Lower lobe of right lung (tissue), 2 donors: ENCODE data around the gene CAPN10. TPM values are rescaled to one million over a fixed set of nuclear protein-coding genes. Genes with fewer than 3 reads are reported as not detected.
A peak's percentile ranks its signal among the peaks of the same experiment; 100 is the strongest.

ENCODE experiments used
- ATAC-seq, 2 donors: fragments of 200-7000 bp; cut with Tn5 transposase; one replicate each; pipeline ENCODE4 v1.9.1; 2020 to 2022; ENCODE audit warnings: mild to moderate bottlenecking in 2 of 2, moderate library complexity in 2 of 2
- DNase-seq: peaks from one replicate; pipeline ENCODE4 v3.0.0-alpha.2; 2020
- H3K27ac ChIP-seq: fragments of 200-600 bp; one replicate; pipeline ENCODE4 v1.8.0; 2022
- H3K27me3 ChIP-seq: fragments of 200-600 bp; one replicate; pipeline ENCODE4 v1.8.0; 2022; ENCODE audit warnings: low read depth
- H3K36me3 ChIP-seq: fragments of 200-600 bp; one replicate; pipeline ENCODE4 v1.8.0; 2022; ENCODE audit warnings: mild to moderate bottlenecking
- H3K4me1 ChIP-seq: fragments of 200-600 bp; one replicate; pipeline ENCODE4 v1.8.0; 2022
- H3K4me3 ChIP-seq: fragments of 200-600 bp; one replicate; pipeline ENCODE4 v1.8.0; 2022; ENCODE audit warnings: mild to moderate bottlenecking
- H3K9me3 ChIP-seq: fragments of 200-600 bp; one replicate; pipeline ENCODE4 v1.8.0; 2022
- intact Hi-C: fragments of 100-400 bp; cut with DNase I; formaldehyde crosslinking; loops from one replicate; pipeline ENCODE4 v1.11.0; 2022
- total RNA-seq: library from RNA; stranded (reverse); fragmentation: NEBNext Ultra II Directional; extraction: Animal tissue kit (Norgen Biotek cat#: 25700); gene quantifications from one replicate; pipeline ENCODE4 v1.2.1, GENCODE V29; 2021
- TF ChIP-seq, protein P1 (sequence below): fragments of 200-600 bp; IDR thresholded peaks from one replicate; pipeline ENCODE4 v1.8.0; 2022; ENCODE audit warnings: antibody characterized with exemption, mild to moderate bottlenecking
- donor health status: DM: no; HTN: yes; CAD: no; lungs with severe emphysema.

CAPN10 gene
- total RNA-seq, 1 donor from 2014 or later: 37.2 TPM

DNA sequence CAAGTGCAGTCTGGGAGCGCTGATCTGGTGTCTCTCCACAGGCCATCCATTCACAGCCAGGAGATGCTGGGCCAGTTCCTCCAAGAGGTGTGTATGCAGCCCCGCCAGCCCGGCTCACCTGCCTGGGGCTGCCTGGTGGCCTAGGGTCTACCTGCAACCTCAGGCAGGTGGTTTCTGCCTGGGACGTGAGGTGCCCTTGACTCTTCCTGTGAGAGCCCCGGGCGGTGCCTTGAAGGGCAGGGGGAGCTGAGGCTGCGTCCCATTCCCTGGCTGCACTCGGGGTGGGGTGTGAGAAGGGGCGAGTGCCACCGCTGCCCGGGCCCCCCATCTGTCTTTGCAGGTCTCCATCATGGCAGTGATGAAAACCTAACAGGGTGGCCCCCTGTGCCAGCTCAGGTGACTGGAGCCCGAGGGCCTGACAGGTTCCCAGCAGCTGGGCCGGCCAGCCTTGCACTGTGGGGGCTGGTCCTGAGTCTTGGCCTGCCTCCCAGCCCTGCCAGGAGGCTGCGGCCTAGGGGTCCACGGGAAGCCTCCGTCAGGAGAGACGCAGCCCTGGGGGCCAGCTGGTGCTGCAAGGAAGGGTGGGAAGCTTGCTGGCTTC, 11.9 kb downstream of the CAPN10 start:
- TF ChIP-seq, protein P1, sequence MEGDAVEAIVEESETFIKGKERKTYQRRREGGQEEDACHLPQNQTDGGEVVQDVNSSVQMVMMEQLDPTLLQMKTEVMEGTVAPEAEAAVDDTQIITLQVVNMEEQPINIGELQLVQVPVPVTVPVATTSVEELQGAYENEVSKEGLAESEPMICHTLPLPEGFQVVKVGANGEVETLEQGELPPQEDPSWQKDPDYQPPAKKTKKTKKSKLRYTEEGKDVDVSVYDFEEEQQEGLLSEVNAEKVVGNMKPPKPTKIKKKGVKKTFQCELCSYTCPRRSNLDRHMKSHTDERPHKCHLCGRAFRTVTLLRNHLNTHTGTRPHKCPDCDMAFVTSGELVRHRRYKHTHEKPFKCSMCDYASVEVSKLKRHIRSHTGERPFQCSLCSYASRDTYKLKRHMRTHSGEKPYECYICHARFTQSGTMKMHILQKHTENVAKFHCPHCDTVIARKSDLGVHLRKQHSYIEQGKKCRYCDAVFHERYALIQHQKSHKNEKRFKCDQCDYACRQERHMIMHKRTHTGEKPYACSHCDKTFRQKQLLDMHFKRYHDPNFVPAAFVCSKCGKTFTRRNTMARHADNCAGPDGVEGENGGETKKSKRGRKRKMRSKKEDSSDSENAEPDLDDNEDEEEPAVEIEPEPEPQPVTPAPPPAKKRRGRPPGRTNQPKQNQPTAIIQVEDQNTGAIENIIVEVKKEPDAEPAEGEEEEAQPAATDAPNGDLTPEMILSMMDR: no peak
- no peaks in the 10 kb centered on the region for H3K4me1 ChIP-seq
- H3K27ac ChIP-seq: no peak overlapping the region
- H3K36me3 ChIP-seq: peaks cover 61% of the 10 kb centered on the region
- DNase-seq (peak; percentile 41), ATAC-seq (no peak)
- H3K4me3 ChIP-seq: no peak overlapping the region
- intact Hi-C loops: no loop called here
- no peaks in the 10 kb centered on the region for H3K27me3 ChIP-seq
- H3K9me3 ChIP-seq: no peaks in the 10 kb centered on the region

DNA sequence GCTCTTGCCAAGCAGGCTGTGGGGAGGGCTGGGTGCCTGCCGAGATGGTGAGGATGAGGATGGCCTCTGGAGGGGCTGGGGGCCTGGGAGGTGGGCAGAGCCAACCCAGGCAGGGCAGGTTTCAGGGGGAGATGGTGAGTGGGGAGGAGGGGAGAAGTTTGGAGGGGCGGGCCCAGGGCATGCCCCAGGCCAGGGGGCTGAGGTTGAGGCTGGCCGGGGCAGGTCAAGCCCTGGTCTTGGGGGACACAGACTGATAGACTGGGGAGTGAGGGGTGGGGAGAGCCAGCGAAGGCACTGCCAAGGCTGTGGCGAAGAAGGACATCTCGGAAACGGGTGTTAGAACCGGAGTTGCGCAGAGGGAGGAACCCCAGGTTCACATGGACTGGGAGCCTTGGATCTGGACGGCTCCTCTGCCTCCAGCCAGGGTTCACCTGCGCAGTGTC, 12.6 kb downstream of the CAPN10 start:
- DNase-seq (peak; percentile 29), ATAC-seq (no peak)
- Histone ChIP-seq H3K27me3 (no peaks in the 10 kb centered on the region), H3K9me3 (no peaks in the 10 kb centered on the region), H3K4me1 (peaks cover 4% of the 10 kb centered on the region), H3K27ac (no peak overlapping the region), H3K36me3 (peaks cover 57% of the 10 kb centered on the region), H3K4me3 (no peak overlapping the region)
- TF ChIP-seq, protein P1: no peak
- intact Hi-C loops: no loop called here

DNA sequence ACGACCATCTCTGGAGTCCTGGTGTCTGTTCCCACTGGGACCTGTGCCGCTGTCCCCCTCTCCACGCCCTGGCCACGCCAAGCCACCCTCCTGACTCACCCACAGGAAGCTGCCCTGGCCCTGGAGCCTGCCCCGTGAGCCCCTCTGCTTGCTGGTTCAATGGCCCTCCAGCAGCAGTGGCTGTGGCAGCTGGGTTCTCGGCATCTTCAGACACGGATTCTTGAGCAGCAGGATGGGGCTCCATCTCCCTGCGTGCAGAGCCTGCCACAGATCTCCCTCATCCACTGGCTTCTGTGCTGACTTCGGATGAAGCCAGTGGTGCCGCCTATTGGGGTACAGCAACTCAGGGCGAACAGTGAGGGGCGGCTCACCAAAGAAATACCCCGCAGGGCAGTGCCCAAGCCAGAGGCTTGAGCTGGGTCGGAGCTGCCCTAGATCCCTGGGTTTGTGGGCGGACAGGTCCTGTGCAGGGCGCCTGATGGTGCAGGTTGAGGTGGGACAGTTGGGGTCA, 14.0 kb downstream of the CAPN10 start:
- TF ChIP-seq, protein P1: no peak
- Histone ChIP-seq H3K9me3 (no peaks in the 10 kb centered on the region), H3K36me3 (peaks cover 45% of the 10 kb centered on the region), H3K27me3 (no peaks in the 10 kb centered on the region), H3K4me1 (peaks cover 10% of the 10 kb centered on the region), H3K4me3 (no peak overlapping the region), H3K27ac (no peak overlapping the region)
- intact Hi-C loops: no loop called here
- no peak for ATAC-seq
- DNase-seq: peak; percentile 28

DNA sequence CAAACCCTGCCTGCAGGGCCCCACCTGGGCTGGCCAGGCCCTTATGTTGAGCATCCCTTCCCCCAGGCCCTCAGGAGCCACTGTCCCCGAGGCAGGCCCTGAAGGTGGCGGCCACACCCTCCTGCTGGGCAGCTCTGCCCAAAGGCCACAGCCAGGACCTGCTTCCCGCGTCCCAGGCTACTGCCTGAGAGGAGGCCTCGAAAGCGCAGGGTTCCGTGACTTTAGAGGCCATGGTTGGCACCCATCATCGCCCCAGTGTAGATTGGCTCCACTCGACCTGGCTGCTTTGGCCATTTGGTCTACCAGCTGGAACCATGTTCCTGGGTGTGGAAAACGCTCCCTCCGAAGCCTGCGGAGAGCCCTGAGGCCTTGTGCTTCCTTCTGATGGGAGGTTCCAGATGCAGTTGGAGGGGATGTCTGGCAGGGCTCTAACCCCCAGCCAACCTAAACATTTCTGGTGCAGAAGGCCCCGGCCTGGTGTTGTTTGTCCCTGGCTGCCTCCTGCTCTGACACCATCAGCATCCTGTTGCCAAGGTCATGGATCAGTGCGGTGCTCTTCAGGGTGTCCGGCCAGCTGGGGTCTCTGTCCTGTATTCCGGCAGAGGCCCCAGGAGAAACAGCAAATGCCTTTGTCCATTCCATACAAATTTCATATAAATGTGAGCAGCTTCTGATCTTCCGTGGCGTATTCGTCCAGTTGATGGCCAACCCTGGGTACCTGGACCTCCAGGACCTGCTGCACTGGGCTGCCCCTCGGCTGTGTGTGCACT, 14.7 kb downstream of the CAPN10 start:
- Histone ChIP-seq H3K4me3 (no peak overlapping the region), H3K27me3 (no peaks in the 10 kb centered on the region), H3K27ac (no peak overlapping the region), H3K4me1 (peaks cover 10% of the 10 kb centered on the region), H3K9me3 (no peaks in the 10 kb centered on the region), H3K36me3 (peaks cover 39% of the 10 kb centered on the region)
- TF ChIP-seq, protein P1: no peak
- intact Hi-C loops: no loop called here
- peak; percentile 34 for DNase-seq
- no peak for ATAC-seq

DNA sequence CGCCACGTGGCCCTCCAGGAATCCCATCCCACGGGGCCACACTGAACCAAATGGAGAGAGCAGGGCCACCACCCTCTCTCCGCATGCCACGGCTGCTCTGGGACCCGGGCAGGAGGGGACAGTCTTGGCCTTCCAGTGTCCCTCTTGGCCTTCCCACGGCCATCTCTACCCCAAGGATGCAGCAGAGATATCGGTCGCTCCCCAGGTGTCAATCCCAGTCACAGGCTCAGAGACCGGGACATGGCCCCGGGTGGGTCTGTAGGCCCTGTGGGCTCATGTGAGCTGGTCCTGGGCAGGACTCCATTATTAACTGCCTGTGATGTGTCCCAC, 15.3 kb downstream of the CAPN10 start:
- ATAC-seq (no peak), DNase-seq (peak; percentile 27)
- intact Hi-C loops: no loop called here
- H3K36me3 ChIP-seq: peaks cover 35% of the 10 kb centered on the region
- H3K9me3 ChIP-seq: no peaks in the 10 kb centered on the region
- peaks cover 10% of the 10 kb centered on the region for H3K4me1 ChIP-seq
- H3K27me3 ChIP-seq: no peaks in the 10 kb centered on the region
- no peak overlapping the region for H3K27ac ChIP-seq
- TF ChIP-seq, protein P1: no peak
- no peak overlapping the region for H3K4me3 ChIP-seq
